PC-9 (cell line): ENCODE measurements around the gene DNTTIP2.

Source experiments
- EZH2 ChIP-seq: fragments of 200-600 bp; sonication (generic); IDR thresholded peaks from 2 replicates; pipeline ENCODE4 v1.8.0; 2017; ENCODE audit warnings: antibody characterized with exemption, low read depth
- TF ChIP-seq, protein P1 (sequence below): fragments of 200-600 bp; sonication (generic); conservative IDR thresholded peaks from 2 replicates; pipeline ENCODE4 v1.6.1; 2017; ENCODE audit warnings: mixed run types, antibody characterized with exemption, mild to moderate bottlenecking, moderate library complexity

DNA sequence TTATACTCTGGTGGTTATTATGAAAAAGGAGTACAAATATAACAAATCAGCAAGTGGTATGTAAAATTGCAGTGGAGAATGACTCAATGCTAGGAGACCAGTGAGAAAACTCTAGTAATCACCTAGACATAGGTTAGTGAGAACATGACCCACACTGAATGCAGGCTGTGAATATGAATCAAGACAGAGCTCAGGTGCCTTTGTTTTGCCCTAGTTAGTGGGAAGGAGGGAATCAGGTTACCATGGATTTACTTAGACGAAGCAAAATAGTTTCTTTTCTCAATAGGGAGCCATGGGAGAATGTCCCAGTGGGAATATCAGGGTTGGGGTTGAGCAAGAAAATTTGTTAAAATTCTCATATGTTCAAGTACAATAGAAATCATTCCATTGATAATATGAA is 40.8 kb upstream of the DNTTIP2 start:
- TF ChIP-seq, protein P1, sequence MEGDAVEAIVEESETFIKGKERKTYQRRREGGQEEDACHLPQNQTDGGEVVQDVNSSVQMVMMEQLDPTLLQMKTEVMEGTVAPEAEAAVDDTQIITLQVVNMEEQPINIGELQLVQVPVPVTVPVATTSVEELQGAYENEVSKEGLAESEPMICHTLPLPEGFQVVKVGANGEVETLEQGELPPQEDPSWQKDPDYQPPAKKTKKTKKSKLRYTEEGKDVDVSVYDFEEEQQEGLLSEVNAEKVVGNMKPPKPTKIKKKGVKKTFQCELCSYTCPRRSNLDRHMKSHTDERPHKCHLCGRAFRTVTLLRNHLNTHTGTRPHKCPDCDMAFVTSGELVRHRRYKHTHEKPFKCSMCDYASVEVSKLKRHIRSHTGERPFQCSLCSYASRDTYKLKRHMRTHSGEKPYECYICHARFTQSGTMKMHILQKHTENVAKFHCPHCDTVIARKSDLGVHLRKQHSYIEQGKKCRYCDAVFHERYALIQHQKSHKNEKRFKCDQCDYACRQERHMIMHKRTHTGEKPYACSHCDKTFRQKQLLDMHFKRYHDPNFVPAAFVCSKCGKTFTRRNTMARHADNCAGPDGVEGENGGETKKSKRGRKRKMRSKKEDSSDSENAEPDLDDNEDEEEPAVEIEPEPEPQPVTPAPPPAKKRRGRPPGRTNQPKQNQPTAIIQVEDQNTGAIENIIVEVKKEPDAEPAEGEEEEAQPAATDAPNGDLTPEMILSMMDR: no peak
- TF ChIP-seq EZH2: no peak
